MM.1S (cell line): Measurements from ENCODE around the gene MRPL52.

Source experiments
- DNase-seq: peaks from one replicate; pipeline ENCODE4 v3.0.0-alpha.2; 2015
- H2AFZ ChIP-seq: fragments of 300-600 bp; sonication (generic); 2 replicates; pipeline ENCODE4 v1.6.0; 2016; ENCODE audit warnings: antibody characterized with exemption, low read length
- H3F3A ChIP-seq: fragments of 300-600 bp; sonication (generic); 2 replicates; pipeline ENCODE4 v1.6.1; 2016; ENCODE audit warnings: mild to moderate bottlenecking, antibody characterized with exemption, low read length, moderate library complexity, mixed read lengths; ENCODE audit not compliant: insufficient read depth
- H3K27ac ChIP-seq: fragments of 300-600 bp; sonication (generic); 2 replicates; pipeline ENCODE4 v1.5.1; 2016; ENCODE audit warnings: mild to moderate bottlenecking, low read length
- H3K27me3 ChIP-seq: fragments of 300-600 bp; sonication (generic); replicated peaks from 2 replicates; pipeline ENCODE4 v1.6.0; 2016; ENCODE audit warnings: low read length; ENCODE audit not compliant: insufficient read depth
- H3K36me3 ChIP-seq: fragments of 300-600 bp; sonication (generic); replicated peaks from 2 replicates; pipeline ENCODE4 v1.6.1; 2016; ENCODE audit warnings: mild to moderate bottlenecking, low read length, mixed read lengths; ENCODE audit not compliant: insufficient read depth
- H3K4me1 ChIP-seq: fragments of 300-600 bp; sonication (generic); 2 replicates; pipeline ENCODE4 v1.6.1; 2016; ENCODE audit warnings: low read length, mixed read lengths
- H3K4me2 ChIP-seq: fragments of 300-600 bp; sonication (generic); 2 replicates; pipeline ENCODE4 v1.6.0; 2016; ENCODE audit warnings: low read depth, low read length
- H3K4me3 ChIP-seq: fragments of 300-600 bp; sonication (generic); 2 replicates; pipeline ENCODE4 v1.5.1; 2016; ENCODE audit warnings: low read length, mixed read lengths
- H3K79me2 ChIP-seq: fragments of 300-600 bp; sonication (generic); 2 replicates; pipeline ENCODE4 v1.6.1; 2016; ENCODE audit warnings: mixed run types, low read length, mixed read lengths
- H3K9ac ChIP-seq: fragments of 300-600 bp; sonication (generic); 2 replicates; pipeline ENCODE4 v1.6.1; 2016; ENCODE audit warnings: low read length, mixed read lengths
- H3K9me2 ChIP-seq: fragments of 300-600 bp; sonication (generic); replicated peaks from 2 replicates; pipeline ENCODE4 v1.6.1; 2016; ENCODE audit warnings: mild to moderate bottlenecking, low read length, mixed read lengths; ENCODE audit not compliant: insufficient read depth
- H3K9me3 ChIP-seq: fragments of 300-600 bp; sonication (generic); replicated peaks from 2 replicates; pipeline ENCODE4 v1.6.1; 2016; ENCODE audit warnings: mild to moderate bottlenecking, low read length, mixed read lengths; ENCODE audit not compliant: insufficient read depth
- H4K20me1 ChIP-seq: fragments of 300-600 bp; sonication (generic); 2 replicates; pipeline ENCODE4 v1.6.1; 2016; ENCODE audit warnings: mild to moderate bottlenecking, low read length, moderate library complexity, mixed read lengths; ENCODE audit not compliant: insufficient read depth
- CTCF ChIP-seq: fragments of 300-600 bp; sonication (generic); IDR thresholded peaks from 2 replicates; pipeline ENCODE4 v1.5.1; 2016; ENCODE audit warnings: antibody characterized with exemption, low read length, mixed read lengths
- EZH2 ChIP-seq: fragments of 300-600 bp; sonication (generic); optimal IDR thresholded peaks from 2 replicates; pipeline ENCODE3; 2017; ENCODE audit warnings: low read depth, mild to moderate bottlenecking, antibody characterized with exemption, low read length, mixed read lengths
- EZH2phosphoT487 ChIP-seq: fragments of 300-600 bp; sonication (generic); IDR thresholded peaks from 2 replicates; pipeline ENCODE4 v1.6.1; 2018; ENCODE audit warnings: antibody characterized with exemption, low read length

Gene MRPL52

GRCh38 chr14:22812744-22813143 lies 16.9 kb upstream of the MRPL52 start:
- no peak overlapping the region for H3K27ac ChIP-seq
- no peaks in the 10 kb centered on the region for H3K27me3 ChIP-seq
- no peak overlapping the region for H3K9ac ChIP-seq
- no peaks in the 10 kb centered on the region for H3K9me2 ChIP-seq
- H3K36me3 ChIP-seq: no peaks in the 10 kb centered on the region
- no peak overlapping the region for H3K4me2 ChIP-seq
- TF ChIP-seq EZH2: no peak
- no peak for TF ChIP-seq CTCF
- TF ChIP-seq EZH2phosphoT487: no peak
- no peaks in the 10 kb centered on the region for H4K20me1 ChIP-seq
- no peak for DNase-seq
- H3K4me1 ChIP-seq: peaks cover 18% of the 10 kb centered on the region
- H2AFZ ChIP-seq: no peak overlapping the region
- no peak overlapping the region for H3K4me3 ChIP-seq
- H3F3A ChIP-seq: peaks cover 4% of the 10 kb centered on the region
- no peaks in the 10 kb centered on the region for H3K79me2 ChIP-seq
- no peaks in the 10 kb centered on the region for H3K9me3 ChIP-seq

GRCh38 chr14:22813145-22813544 lies 16.5 kb upstream of the MRPL52 start:
- peaks cover 18% of the 10 kb centered on the region for H3K4me1 ChIP-seq
- no peak overlapping the region for H2AFZ ChIP-seq
- H3K4me3 ChIP-seq: no peak overlapping the region
- no peak for DNase-seq
- H3K27me3 ChIP-seq: no peaks in the 10 kb centered on the region
- no peaks in the 10 kb centered on the region for H3K9me2 ChIP-seq
- no peak for TF ChIP-seq EZH2
- no peak for TF ChIP-seq EZH2phosphoT487
- no peak for TF ChIP-seq CTCF
- no peaks in the 10 kb centered on the region for H3K9me3 ChIP-seq
- H3K27ac ChIP-seq: no peak overlapping the region
- H3K79me2 ChIP-seq: no peaks in the 10 kb centered on the region
- no peak overlapping the region for H3K4me2 ChIP-seq
- H3K9ac ChIP-seq: no peak overlapping the region
- no peaks in the 10 kb centered on the region for H3K36me3 ChIP-seq
- H3F3A ChIP-seq: peaks cover 4% of the 10 kb centered on the region
- no peaks in the 10 kb centered on the region for H4K20me1 ChIP-seq

- Histone ChIP-seq H3K9me3 (no peaks in the 10 kb centered on the region), H4K20me1 (no peaks in the 10 kb centered on the region), H3K4me2 (no peak overlapping the region), H3F3A (peaks cover 8% of the 10 kb centered on the region), H3K9ac (no peak overlapping the region), H3K4me3 (no peak overlapping the region), H3K79me2 (no peaks in the 10 kb centered on the region), H3K27ac (no peak overlapping the region), H3K4me1 (peaks cover 21% of the 10 kb centered on the region), H3K9me2 (no peaks in the 10 kb centered on the region), H3K36me3 (no peaks in the 10 kb centered on the region), H3K27me3 (no peaks in the 10 kb centered on the region), H2AFZ (no peak overlapping the region)
- TF ChIP-seq EZH2 (no peak), CTCF (no peak), EZH2phosphoT487 (no peak)
- DNase-seq: no peak
Measured at GRCh38 chr14:22814373-22814772, 15.3 kb upstream of the MRPL52 start.
